Stimulated activated CD4-positive, alpha-beta T cell treated with anti-CD3 and anti-CD28 coated beads, Interleukin-1b, Interleukin-23, amount 100 ng/mL, for 48 hours (primary cell): ENCODE data around the gene RNF180.
"Not testable (repeated sequence)": the region's sequence is repeated elsewhere in the genome, so short reads cannot be mapped to it uniquely, and the experiment has no call there.

Experiments
- DNase-seq: peaks from one replicate; pipeline ENCODE4 v3.0.0-alpha.2; 2020

Gene RNF180

DNA sequence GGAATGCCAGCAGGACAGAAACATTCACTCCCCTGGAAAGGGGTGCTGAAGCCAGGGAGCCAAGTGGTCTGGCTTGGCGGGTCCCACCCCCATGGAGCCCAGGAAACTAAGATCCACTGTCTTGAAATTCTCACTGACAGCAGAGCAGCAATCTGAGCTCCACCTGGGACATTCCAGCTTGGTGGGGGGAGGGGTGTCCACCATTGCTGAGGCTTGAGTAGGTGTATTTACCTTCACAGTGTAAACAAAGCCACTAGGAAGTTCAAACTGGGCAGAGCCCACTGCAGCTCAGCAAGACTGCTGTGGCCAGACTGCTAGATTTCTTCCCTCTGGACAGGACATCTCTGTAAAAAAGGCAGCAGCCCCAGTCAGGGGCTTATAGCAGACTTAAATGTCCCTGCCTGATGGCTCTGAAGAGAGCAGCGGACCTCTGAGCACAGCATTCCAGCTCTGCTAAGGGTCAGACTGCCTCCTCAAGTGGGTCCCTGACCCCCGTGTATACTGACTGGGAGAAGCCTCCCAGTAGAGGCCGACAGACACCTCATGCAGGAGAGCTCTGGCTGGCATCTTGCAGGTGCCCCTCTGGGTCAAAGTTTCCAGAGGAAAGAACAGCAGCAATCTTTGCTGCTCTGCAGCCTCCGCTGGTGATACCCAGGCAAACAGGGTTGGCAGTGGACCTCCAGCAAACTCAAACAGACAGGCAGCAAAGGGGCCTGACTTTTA lies 241.6 kb downstream of the RNF180 start:
- DNase-seq: not testable (repeated sequence)

DNA sequence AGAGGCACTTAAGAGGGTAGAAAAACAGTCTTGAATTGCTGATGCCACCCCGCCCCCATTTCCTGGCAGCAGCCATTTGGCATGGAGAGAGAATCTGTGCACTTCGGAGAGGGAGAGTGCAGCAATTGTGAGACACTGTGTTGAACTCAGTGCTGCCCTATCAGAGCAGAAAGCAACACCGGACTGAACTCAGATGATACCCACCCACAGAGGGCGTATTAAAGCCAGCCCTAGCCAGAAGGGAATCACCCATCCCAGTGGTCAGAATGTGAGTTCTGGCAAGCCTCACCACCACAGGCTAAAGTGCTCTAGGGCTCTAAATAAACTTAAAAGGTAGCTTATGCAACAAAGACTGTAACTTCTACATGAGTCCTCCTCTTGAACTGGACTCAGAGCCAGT lies 251.7 kb downstream of the RNF180 start:
- DNase-seq: no peak

DNA sequence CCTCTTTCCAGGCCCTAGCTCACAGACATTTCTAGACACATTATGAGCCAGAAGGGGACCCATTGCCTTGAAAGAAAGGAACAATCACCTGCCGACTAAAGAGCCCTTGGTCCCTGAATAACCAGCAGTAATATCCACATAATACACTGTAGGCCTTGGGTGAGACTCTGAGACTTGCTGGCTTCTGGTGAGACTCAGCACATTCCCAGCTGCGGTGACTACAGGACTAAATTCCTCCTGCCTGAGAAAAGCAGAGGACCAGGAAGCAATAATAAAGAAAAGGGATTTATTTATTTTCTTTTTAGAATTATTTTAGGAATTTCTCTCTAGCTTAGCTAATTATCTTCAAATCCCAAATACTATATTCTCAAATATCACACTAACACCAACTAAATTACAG lies 252.4 kb downstream of the RNF180 start:
- DNase-seq: no peak
